ENCODE results near the gene HDAC4.

HDAC4 gene

GRCh38 chr2:239014458-239015217, 386.2 kb downstream of the HDAC4 start:
- DNase-seq = no peak

- DNase-seq = no peak
Measured at GRCh38 chr2:239013678-239013976, 387.2 kb downstream of the HDAC4 start.

- DNase-seq = no peak
Measured at GRCh38 chr2:239012936-239013677, 387.7 kb downstream of the HDAC4 start.

GRCh38 chr2:239012228-239012627, 388.6 kb downstream of the HDAC4 start:
- DNase-seq = no peak

GRCh38 chr2:239009589-239009961, 391.2 kb downstream of the HDAC4 start:
- DNase-seq = no peak

- no peak for DNase-seq
Measured at GRCh38 chr2:239008677-239009588, 391.9 kb downstream of the HDAC4 start.

- no peak for DNase-seq
Measured at GRCh38 chr2:239008004-239008403, 392.8 kb downstream of the HDAC4 start.

GRCh38 chr2:239006622-239007285, 394.1 kb downstream of the HDAC4 start:
- no peak for DNase-seq

GRCh38 chr2:239005586-239005985, 395.2 kb downstream of the HDAC4 start:
- no peak for DNase-seq

GRCh38 chr2:239004274-239005015, 396.4 kb downstream of the HDAC4 start:
- no peak for DNase-seq

- DNase-seq = no peak
Measured at GRCh38 chr2:239003624-239004273, 397.1 kb downstream of the HDAC4 start.

- DNase-seq = no peak
Measured at GRCh38 chr2:239002954-239003623, 397.7 kb downstream of the HDAC4 start.

GRCh38 chr2:239002591-239002953, 398.2 kb downstream of the HDAC4 start:
- DNase-seq = no peak

- DNase-seq = no peak
Measured at GRCh38 chr2:239001794-239002193, 399.0 kb downstream of the HDAC4 start.

- DNase-seq = no peak
Measured at GRCh38 chr2:239000500-239001073, 400.2 kb downstream of the HDAC4 start.

GRCh38 chr2:239000089-239000488, 400.7 kb downstream of the HDAC4 start:
- DNase-seq = no peak

- no peak for DNase-seq
Measured at GRCh38 chr2:238999291-238999741, 401.5 kb downstream of the HDAC4 start.

- no peak for DNase-seq
Measured at GRCh38 chr2:238998801-238999200, 402.0 kb downstream of the HDAC4 start.

Measured in stimulated activated CD8-positive, alpha-beta memory T cell treated with anti-CD3 and anti-CD28 coated beads, Interleukin-4, amount 100 ng/mL, for 48 hours (primary cell).